ENCODE data around the gene TAC4.

The TAC4 gene

GRCh38 chr17:49873466-49873865, 25.6 kb upstream of the TAC4 start:
- no peak for TF ChIP-seq CTCF (IDR thresholded peaks at IDR 0.05; ENCODE audit: insufficient read depth, missing control alignments)
- DNase-seq (ENCODE audit: insufficient read length, low spot score) (no peak), FAIRE-seq (no peak)

GRCh38 chr17:49872754-49873377, 25.0 kb upstream of the TAC4 start:
- no peak for TF ChIP-seq CTCF (IDR thresholded peaks at IDR 0.05; ENCODE audit: insufficient read depth, missing control alignments)

GRCh38 chr17:49871211-49871610, 23.3 kb upstream of the TAC4 start:
- no peak for FAIRE-seq
- TF ChIP-seq CTCF (IDR thresholded peaks at IDR 0.05; ENCODE audit: insufficient read depth, missing control alignments) = no peak

More at GRCh38 chr17:49872754-49873377, 25.0 kb upstream of the TAC4 start:
- FAIRE-seq (no peak), DNase-seq (ENCODE audit: insufficient read length, low spot score) (no peak)

GRCh38 chr17:49870298-49870697, 22.4 kb upstream of the TAC4 start:
- DNase-seq (ENCODE audit: insufficient read length, low spot score) (no peak), FAIRE-seq (no peak)
- TF ChIP-seq CTCF (IDR thresholded peaks at IDR 0.05; ENCODE audit: insufficient read depth, missing control alignments) = no peak

More at GRCh38 chr17:49871211-49871610, 23.3 kb upstream of the TAC4 start:
- DNase-seq (ENCODE audit: insufficient read length, low spot score) = no peak

- FAIRE-seq = no peak
These were observed 21.1 kb upstream of the TAC4 start for GRCh38 chr17:49869038-49869374.

DNA sequence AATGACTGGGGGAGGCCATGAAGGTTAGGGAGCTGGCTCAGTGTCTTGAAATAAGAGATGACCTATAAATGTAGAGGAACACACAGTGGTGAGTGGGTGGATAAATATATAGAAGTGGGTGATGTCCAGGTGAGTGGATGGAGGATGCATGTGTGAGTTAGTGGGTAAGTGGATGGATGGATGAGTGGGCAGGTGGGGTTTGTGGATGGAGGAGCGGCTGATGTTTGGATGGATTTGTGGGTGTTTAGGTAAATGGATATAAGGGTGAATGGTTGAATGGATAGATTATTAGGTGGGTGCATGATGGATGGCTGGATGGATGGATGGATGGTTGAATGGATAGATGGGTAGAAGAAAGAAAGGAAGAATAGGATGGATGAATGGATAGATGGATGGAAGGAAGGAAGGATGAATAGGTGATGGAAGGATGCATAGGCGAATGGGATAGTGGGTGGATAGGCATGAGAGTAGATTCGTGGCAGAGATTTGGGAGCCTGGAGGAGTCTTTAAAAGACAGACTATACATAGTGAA, 19.1 kb upstream of the TAC4 start:
- TF ChIP-seq CTCF (IDR thresholded peaks at IDR 0.05; ENCODE audit: insufficient read depth, missing control alignments) = no peak
- no peak for FAIRE-seq
- no peak for DNase-seq (ENCODE audit: insufficient read length, low spot score)

More at GRCh38 chr17:49869038-49869374, 21.1 kb upstream of the TAC4 start:
- no peak for TF ChIP-seq CTCF (IDR thresholded peaks at IDR 0.05; ENCODE audit: insufficient read depth, missing control alignments)
- DNase-seq (ENCODE audit: insufficient read length, low spot score) = no peak

DNA sequence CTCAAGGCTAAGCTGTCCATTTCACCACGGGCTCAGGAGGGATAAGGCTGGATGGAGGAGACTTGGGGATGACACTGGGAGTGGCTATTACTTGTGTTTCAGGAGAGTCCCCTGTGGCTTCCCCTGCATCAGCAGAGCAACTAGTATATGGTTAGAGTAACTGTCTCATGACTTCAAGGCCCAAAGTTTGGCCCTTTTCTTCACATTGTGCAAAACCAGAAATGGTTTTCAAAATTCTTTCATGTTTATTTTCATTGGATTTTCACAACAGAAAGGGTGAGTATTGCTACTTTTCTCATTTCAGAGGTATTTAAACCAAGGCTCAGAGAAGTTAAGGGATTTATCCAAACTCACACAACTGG, 18.1 kb upstream of the TAC4 start:
- no peak for TF ChIP-seq CTCF (IDR thresholded peaks at IDR 0.05; ENCODE audit: insufficient read depth, missing control alignments)
- FAIRE-seq = no peak

More for the DNA sequence above, 18.1 kb upstream of the TAC4 start:
- DNase-seq (ENCODE audit: insufficient read length, low spot score) = no peak

All from D721Med (cell line).